HG03558 (cell line): Measurements from ENCODE around the gene P2RY6.

Experiments
- ATAC-seq: cut with Tn5 transposase; IDR thresholded peaks from one replicate; pipeline ENCODE4 v1.9.1; 2021; ENCODE audit warnings: moderate number of reproducible peaks; ENCODE audit not compliant: unreplicated experiment; ENCODE audit errors: extremely low read depth

Gene P2RY6

DNA sequence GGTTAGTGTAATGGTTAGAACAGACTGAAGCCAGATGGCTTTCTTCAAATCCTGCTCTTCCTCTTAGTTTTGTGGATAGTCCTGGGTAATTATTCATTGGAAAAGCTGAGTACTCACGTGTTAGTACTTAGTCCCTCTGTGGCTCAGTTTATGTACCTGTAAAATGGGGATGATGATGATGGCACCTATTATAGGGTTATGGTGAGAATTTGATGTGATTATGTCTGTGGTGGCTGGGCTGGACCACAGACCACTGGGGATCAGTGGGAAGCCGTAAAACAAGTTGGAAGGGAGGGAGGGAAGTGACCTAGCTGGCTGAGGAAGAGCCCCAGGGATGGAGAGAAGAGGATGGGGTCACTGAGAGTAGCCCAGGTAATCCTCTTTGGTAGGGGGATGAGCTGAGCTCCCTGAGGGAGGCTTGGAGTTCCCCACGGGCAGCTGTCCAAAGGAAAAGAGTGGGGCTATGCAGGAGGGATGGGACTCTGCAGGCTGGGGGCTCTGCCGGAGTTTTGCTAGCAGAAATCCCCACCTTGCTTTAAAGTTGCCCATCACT, 55.8 kb downstream of the P2RY6 start:
- no peak for ATAC-seq

GRCh38 chr11:73330569-73331093, 58.5 kb downstream of the P2RY6 start:
- ATAC-seq, result no peak

GRCh38 chr11:73331138-73331916, 59.2 kb downstream of the P2RY6 start:
- no peak for ATAC-seq

- no peak for ATAC-seq
These were observed 61.0 kb downstream of the P2RY6 start for GRCh38 chr11:73333173-73333572.

GRCh38 chr11:73333640-73334383, 61.7 kb downstream of the P2RY6 start:
- ATAC-seq, result no peak

DNA sequence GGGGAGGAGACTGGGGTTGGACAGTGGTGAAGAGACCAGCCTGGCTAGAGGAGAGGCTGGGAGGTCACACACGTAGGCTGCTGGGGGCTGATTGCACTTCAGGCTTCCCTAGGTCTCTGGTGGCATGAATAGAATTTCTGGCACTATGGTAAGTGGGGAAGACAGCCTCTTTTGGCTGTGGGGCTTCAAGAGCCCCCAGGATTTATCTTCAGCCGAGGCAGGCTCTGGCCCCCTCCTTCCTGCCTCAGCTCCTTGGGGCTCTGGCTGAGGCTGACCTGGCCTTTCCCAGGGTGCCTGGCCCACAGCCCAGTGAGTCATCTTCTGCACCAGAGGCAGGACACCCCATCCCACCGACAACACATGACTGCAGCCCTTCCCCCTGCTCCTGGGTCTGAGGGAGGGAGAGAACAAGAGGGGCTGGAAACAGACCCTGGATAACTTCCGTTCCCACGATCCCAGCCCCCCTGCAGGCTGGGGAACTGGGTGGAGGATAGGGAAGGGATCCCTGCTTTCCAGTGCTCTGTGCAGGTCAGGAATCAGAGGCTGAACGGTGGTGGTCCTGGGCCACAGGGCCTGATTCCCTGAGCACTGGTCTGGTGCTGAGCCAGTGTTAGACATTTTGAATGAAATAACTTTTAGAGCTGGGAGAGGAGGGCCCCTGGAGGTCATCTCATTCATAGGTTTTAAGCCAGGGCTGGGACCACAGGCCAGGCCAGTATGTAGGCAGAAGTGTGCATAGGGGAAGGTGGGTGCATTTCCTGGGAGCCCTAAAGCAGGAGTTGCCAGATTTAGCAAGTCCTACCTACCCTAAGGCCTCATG, 62.5 kb downstream of the P2RY6 start:
- no peak for ATAC-seq

- no peak for ATAC-seq
These were observed 63.2 kb downstream of the P2RY6 start for GRCh38 chr11:73335204-73335923.

- no peak for ATAC-seq
These were observed 65.7 kb downstream of the P2RY6 start for GRCh38 chr11:73337846-73338245.

- no peak for ATAC-seq
These were observed 66.1 kb downstream of the P2RY6 start for GRCh38 chr11:73338279-73338678.

DNA sequence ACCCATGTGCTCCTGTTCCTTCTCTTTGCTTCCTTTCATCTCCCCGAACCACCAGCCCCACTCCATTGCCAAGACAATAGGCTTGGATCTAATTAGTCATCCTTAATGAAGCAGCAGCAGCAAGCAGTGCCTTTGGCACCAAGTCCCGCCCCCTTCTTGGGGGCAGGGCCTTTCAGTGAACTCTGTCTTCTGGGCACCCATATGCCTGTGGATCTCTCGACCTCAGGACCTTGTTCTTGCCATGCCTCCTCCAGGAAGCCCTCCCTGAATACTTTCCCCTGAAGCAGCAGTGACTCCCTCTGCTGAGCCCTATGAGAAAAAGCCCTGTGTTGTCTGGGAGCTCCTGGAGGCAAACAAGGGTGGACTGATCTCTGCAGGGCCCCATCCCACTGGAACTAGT, 68.0 kb downstream of the P2RY6 start:
- ATAC-seq, result no peak

- ATAC-seq, result no peak
These were observed 70.5 kb downstream of the P2RY6 start for GRCh38 chr11:73342633-73343032.

DNA sequence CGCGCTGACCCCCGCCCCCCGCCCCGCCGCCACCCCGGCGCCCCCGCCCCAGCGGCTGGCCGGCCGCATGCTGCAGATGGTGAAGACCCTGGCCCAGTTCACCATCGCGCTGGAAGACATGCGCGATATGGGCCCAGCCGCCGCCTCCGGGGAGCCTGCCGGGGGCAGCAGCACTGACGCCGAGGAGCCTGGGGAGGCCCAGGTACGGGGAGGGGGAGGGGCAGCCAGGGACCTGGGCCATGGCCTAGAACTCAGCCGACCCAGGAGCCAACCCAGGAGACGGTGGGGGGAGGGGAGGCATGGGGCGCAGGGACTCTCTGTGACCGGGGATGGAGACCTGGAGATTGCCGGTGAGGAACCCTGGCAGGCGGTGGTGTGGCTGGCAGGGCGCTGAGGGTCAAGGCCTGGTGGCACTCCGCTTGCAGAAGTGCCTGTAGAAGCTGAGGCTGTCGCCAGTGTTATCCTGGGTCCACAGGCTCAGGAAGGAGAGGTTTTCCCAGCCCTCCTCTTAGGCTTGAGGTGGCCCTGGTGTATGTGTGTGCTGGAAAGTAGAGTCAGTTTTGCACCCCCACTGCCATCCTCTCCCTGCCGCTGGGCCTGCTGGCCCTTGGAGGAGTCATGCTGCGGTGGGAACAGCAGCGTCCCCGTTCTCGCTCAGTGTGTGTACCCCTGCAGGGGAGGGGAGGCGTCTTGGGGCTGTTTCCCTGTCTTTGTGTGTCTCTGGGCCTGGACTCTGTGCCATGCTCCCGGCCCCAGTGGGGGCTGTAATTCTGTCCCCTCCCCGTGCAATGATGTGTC, 71.1 kb downstream of the P2RY6 start:
- ATAC-seq, result no peak

- ATAC-seq, result no peak
These were observed 72.1 kb downstream of the P2RY6 start for GRCh38 chr11:73344191-73344607.

DNA sequence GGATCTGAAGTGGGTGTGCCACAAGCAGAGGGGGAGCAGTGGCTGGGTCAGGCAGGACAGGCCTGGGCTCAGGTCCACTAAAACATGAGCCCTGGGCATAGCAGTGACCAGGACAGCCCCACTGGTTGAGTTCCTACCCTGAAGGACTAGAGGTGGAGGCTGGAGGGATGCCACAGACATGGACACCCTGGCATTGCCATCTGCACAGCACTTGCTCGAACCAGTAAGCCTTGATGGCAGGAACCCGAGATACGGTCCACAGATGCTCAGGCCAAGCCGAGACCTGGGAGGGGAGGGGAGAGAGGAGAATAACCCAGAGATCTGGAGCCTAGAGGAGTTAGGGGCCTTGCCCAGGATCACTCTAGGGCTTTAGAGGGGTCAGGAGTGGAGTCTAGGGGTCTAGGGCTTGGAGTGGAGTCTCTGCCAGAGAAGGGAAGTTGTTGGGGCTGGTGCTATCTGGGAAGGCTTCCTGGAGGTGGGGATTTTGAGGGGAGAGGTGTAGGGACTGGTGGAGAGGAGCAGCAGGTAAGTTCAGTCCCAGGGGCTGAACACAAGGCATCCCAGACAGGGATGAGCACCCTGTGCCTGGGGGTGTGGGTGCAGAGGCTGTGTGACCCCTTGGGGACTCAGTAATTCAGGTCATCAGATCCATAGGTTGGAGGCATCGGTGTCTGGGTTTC, 73.5 kb downstream of the P2RY6 start:
- ATAC-seq, result no peak

- no peak for ATAC-seq
These were observed 74.2 kb downstream of the P2RY6 start for GRCh38 chr11:73346186-73346935.

- no peak for ATAC-seq
These were observed 74.9 kb downstream of the P2RY6 start for GRCh38 chr11:73347067-73347466.
